OCI-LY7 (cell line): Measurements from ENCODE around the gene PLCB2. TPM values are rescaled to one million over a fixed set of nuclear protein-coding genes. Genes with fewer than 3 reads are reported as not detected.

Experiments
- BruUV-seq: library from RNA; stranded (reverse); fragments of 400-500 nt; replicated peaks from 2 replicates; lab custom pipeline; 2021; lab: Mats Ljungman, UMichigan
- CTCF ChIA-PET: fragments of 300-600 bp; sonication (Branson Sonifier 250); formaldehyde crosslinking; loops from one replicate; lab custom pipeline; 2022; ENCODE audit warnings: antibody characterized with exemption; ENCODE audit not compliant: unreplicated experiment; lab: Charles Lee
- POLR2A ChIA-PET: fragments of 300-600 bp; sonication (Branson Sonifier 250); formaldehyde crosslinking; loops from one replicate; lab custom pipeline; 2022; ENCODE audit warnings: antibody characterized with exemption; lab: Charles Lee
- DNase-seq: peaks from one replicate; pipeline ENCODE4 v3.0.0-alpha.2; 2015; ENCODE audit warnings: low spot score
- H2AFZ ChIP-seq: fragments of 200-600 bp; sonication (generic), shearing (Covaris generic); 2 replicates; pipeline ENCODE4 v1.6.1; 2014; ENCODE audit warnings: mild to moderate bottlenecking, antibody characterized with exemption, low read length, moderate library complexity
- H3K27ac ChIP-seq: fragments of 200-600 bp; sonication (generic); 2 replicates; pipeline ENCODE4 v1.5.1; 2014; ENCODE audit warnings: mixed run types, low read depth, mild to moderate bottlenecking, moderate library complexity, low read length, inconsistent platforms; ENCODE audit not compliant: poor library complexity, severe bottlenecking
- H3K36me3 ChIP-seq: fragments of 200-600 bp; sonication (generic); 2 replicates; pipeline ENCODE4 v1.6.1; 2014; ENCODE audit warnings: mild to moderate bottlenecking, antibody characterized with exemption, low read length, moderate library complexity, mixed read lengths; ENCODE audit not compliant: insufficient read depth
- H3K4me1 ChIP-seq: fragments of 200-600 bp; sonication (generic); 2 replicates; pipeline ENCODE4 v1.5.1; 2014; ENCODE audit warnings: mild to moderate bottlenecking, low read length; ENCODE audit not compliant: insufficient read depth, poor library complexity, severe bottlenecking
- H3K4me2 ChIP-seq: fragments of 200-600 bp; sonication (generic); 2 replicates; pipeline ENCODE4 v1.6.1; 2014; ENCODE audit warnings: mild to moderate bottlenecking, low read length
- H3K4me3 ChIP-seq: fragments of 200-600 bp; sonication (generic); 2 replicates; pipeline ENCODE4 v1.5.1; 2014; ENCODE audit warnings: mild to moderate bottlenecking, low read depth, low read length; ENCODE audit not compliant: poor library complexity, severe bottlenecking
- H3K79me2 ChIP-seq: fragments of 200-600 bp; sonication (generic); 2 replicates; pipeline ENCODE4 v1.6.1; 2016; ENCODE audit warnings: low read depth, mild to moderate bottlenecking, low read length, moderate library complexity, mixed read lengths; ENCODE audit not compliant: insufficient read depth
- H3K9me2 ChIP-seq: fragments of 200-600 bp; sonication (generic); 2 replicates; pipeline ENCODE4 v1.6.1; 2016; ENCODE audit warnings: mild to moderate bottlenecking, low read length, mixed read lengths; ENCODE audit not compliant: insufficient read depth
- H3K9me3 ChIP-seq: fragments of 200-600 bp; sonication (generic); 2 replicates; pipeline ENCODE4 v1.6.1; 2014; ENCODE audit warnings: mild to moderate bottlenecking, mixed run types, low read length, mixed read lengths
- H4K20me1 ChIP-seq: fragments of 200-600 bp; sonication (generic); 2 replicates; pipeline ENCODE4 v1.6.1; 2014; ENCODE audit warnings: mild to moderate bottlenecking, antibody characterized with exemption, low read length, moderate library complexity, mixed read lengths; ENCODE audit not compliant: insufficient read depth
- CTCF ChIP-seq: fragments of 200-600 bp; sonication (generic); conservative IDR thresholded peaks from 2 replicates; pipeline ENCODE4 v1.5.1; 2014; ENCODE audit warnings: mild to moderate bottlenecking, antibody characterized with exemption, low read length, moderate library complexity, mixed read lengths
- EZH2phosphoT487 ChIP-seq: fragments of 200-600 bp; sonication (generic); IDR thresholded peaks from 2 replicates; pipeline ENCODE4 v1.6.1; 2018; ENCODE audit warnings: low read depth, borderline replicate concordance, mild to moderate bottlenecking, mixed run types, antibody characterized with exemption, low read length, moderate library complexity, mixed read lengths
- intact Hi-C: fragments of 100-400 bp; cut with micrococcal nuclease; formaldehyde crosslinking; loops from one replicate; pipeline ENCODE4 v1.10.0; 2022; ENCODE audit not compliant: unreplicated experiment
- total RNA-seq, 2 experiments: library from RNA; depleted of rRNA in 1 of 2; stranded (reverse); fragments of >200 nt in 1 of 2; shearing (Covaris generic) in 1 of 2; gene quantifications; 2 replicates each; pipeline ENCODE4 v1.2.3, GENCODE V29; 2014 to 2022

The PLCB2 gene
- total RNA-seq, 2 experiments from 2014 or later, result 9.6 TPM; not detected in 1

GRCh38 chr15:40347559-40348473, 40.1 kb upstream of the PLCB2 start:
- Histone ChIP-seq H3K79me2 (no peaks in the 10 kb centered on the region), H3K9me3 (no peaks in the 10 kb centered on the region), H3K4me2 (no peak overlapping the region), H3K27ac (no peak overlapping the region), H4K20me1 (no peaks in the 10 kb centered on the region), H2AFZ (no peak overlapping the region), H3K36me3 (no peaks in the 10 kb centered on the region), H3K9me2 (no peaks in the 10 kb centered on the region), H3K4me1 (peaks cover 4% of the 10 kb centered on the region), H3K4me3 (no peak overlapping the region)
- intact Hi-C loops, result no loop called here
- TF ChIP-seq CTCF, result no peak
- ChIA-PET CTCF (no interaction called here), POLR2A (no interaction called here)
- no TSS peak for BruUV-seq
- DNase-seq, result no peak

- BruUV-seq, result no TSS peak
- no peak overlapping the region for H3K4me3 ChIP-seq
- no peaks in the 10 kb centered on the region for H3K36me3 ChIP-seq
- no peak for TF ChIP-seq CTCF
- TF ChIP-seq EZH2phosphoT487, result no peak
- H2AFZ ChIP-seq, result no peak overlapping the region
- CTCF ChIA-PET, result no interaction called here
- intact Hi-C loops, result no loop called here
- H3K9me3 ChIP-seq, result no peaks in the 10 kb centered on the region
- no peaks in the 10 kb centered on the region for H3K9me2 ChIP-seq
- no peaks in the 10 kb centered on the region for H4K20me1 ChIP-seq
- H3K4me1 ChIP-seq, result peaks cover 4% of the 10 kb centered on the region
- H3K79me2 ChIP-seq, result no peaks in the 10 kb centered on the region
- H3K27ac ChIP-seq, result no peak overlapping the region
- DNase-seq, result no peak
- H3K4me2 ChIP-seq, result no peak overlapping the region
- POLR2A ChIA-PET, result no interaction called here
Observed at GRCh38 chr15:40346579-40347558, 39.1 kb upstream of the PLCB2 start.
